Activated T-helper 17 cell treated with anti-CD3 and anti-CD28 coated beads, Interleukin-2, amount 50 U/mL, for 72 hours (primary cell): ENCODE measurements around the gene MSTN. TPM values are rescaled to one million over a fixed set of nuclear protein-coding genes. Genes with fewer than 3 reads are reported as not detected.
"Not testable (repeated sequence)": the region's sequence is repeated elsewhere in the genome, so short reads cannot be mapped to it uniquely, and the experiment has no call there.

ENCODE experiments used
- ATAC-seq: fragments of 150-1000 bp; cut with Tn5 transposase; replicated peaks from 2 replicates; pipeline ENCODE4 v1.10.0; 2021; ENCODE audit warnings: mild to moderate bottlenecking, moderate library complexity
- H3K27ac Mint-ChIP-seq: one replicate; pipeline ENCODE4 v1.8.0; 2022; ENCODE audit warnings: mixed read lengths
- H3K27me3 Mint-ChIP-seq: one replicate; pipeline ENCODE4 v1.8.0; 2022; ENCODE audit warnings: mixed read lengths
- H3K36me3 Mint-ChIP-seq: one replicate; pipeline ENCODE4 v1.8.0; 2022; ENCODE audit warnings: low read depth, mild to moderate bottlenecking, mixed read lengths
- H3K4me1 Mint-ChIP-seq: one replicate; pipeline ENCODE4 v1.8.0; 2022; ENCODE audit warnings: mixed read lengths
- H3K4me3 Mint-ChIP-seq: one replicate; pipeline ENCODE4 v1.8.0; 2022; ENCODE audit warnings: mild to moderate bottlenecking, mixed read lengths
- H3K9me3 Mint-ChIP-seq: one replicate; pipeline ENCODE4 v1.8.0; 2022; ENCODE audit warnings: mixed read lengths
- total RNA-seq, 2 donors: library from RNA; stranded (reverse); gene quantifications; one replicate each; pipeline ENCODE4 v1.2.3, GENCODE V29; 2022

Gene MSTN
- total RNA-seq, 2 donors from 2014 or later, result 0.19 TPM

DNA sequence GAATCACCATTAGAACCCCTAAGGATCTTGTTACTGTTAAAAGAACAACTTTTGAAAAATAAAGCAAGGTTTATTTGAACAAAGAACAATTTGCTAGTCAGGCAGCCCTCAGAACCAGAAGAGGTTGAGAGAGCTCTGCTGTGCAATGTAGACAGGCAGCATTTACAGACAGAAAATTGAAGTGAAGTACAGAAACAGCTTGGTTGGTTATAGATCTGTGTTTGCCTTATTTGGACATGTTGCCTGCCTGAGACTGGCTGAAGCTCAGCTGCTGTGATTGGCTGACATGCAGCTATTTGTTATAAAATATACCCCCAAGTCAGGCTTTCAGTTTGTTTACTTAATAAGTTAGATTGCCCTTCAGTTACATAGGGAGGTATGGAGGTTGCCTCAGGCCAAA, 12.5 kb downstream of the MSTN start:
- Mint-ChIP-seq H3K4me1 (no peaks in the 10 kb centered on the region), H3K27me3 (peaks cover 4% of the 10 kb centered on the region), H3K27ac (no peak overlapping the region), H3K9me3 (no peaks in the 10 kb centered on the region), H3K4me3 (no peak overlapping the region), H3K36me3 (no peaks in the 10 kb centered on the region)
- no peak for ATAC-seq

DNA sequence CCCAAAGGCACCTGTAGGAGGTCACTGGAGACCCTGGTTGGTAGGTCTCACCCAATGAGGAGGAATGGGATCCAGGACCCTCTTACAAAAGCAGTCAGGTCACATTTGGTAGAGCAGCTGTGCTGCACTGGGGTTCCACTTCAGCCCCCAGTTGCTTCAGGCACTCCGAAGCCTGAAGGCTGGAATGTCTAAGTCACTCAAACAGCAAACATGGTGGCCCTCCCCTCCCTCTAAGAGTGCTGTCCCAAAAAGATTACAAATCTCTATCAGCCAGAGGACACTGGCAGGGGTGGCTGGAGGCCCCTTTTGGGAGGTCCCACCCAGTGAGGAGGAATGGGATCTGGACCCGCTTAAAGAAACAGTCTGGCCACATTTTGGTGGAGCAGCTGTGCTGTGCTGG, 17.7 kb downstream of the MSTN start:
- Mint-ChIP-seq H3K27ac (no peak overlapping the region), H3K27me3 (peaks cover 14% of the 10 kb centered on the region), H3K4me1 (no peaks in the 10 kb centered on the region), H3K4me3 (no peak overlapping the region), H3K9me3 (no peaks in the 10 kb centered on the region), H3K36me3 (no peaks in the 10 kb centered on the region)
- no peak for ATAC-seq

DNA sequence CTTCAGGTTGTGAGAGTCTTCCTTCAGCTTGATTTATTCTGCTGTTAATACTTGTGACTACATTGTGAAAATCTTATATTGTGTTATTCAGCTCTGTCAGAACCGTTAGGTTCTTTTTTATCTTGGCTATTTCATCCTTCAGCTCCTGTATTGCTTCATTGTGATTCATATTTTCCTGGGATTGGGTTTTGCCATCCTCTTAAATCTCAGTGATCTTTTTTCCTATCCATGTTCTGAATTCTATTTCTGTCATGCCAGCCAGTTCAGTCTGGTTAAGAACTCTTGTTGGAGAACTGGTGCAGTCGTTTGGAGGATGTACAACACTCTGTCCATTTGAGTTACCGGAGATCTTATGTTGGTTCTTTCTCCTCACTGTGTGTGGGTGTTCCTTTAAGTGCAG, 19.1 kb downstream of the MSTN start:
- no peaks in the 10 kb centered on the region for H3K9me3 Mint-ChIP-seq
- ATAC-seq, result no peak
- peaks cover 16% of the 10 kb centered on the region for H3K27me3 Mint-ChIP-seq
- H3K4me3 Mint-ChIP-seq, result no peak overlapping the region
- no peak overlapping the region for H3K27ac Mint-ChIP-seq
- no peaks in the 10 kb centered on the region for H3K36me3 Mint-ChIP-seq
- no peaks in the 10 kb centered on the region for H3K4me1 Mint-ChIP-seq

DNA sequence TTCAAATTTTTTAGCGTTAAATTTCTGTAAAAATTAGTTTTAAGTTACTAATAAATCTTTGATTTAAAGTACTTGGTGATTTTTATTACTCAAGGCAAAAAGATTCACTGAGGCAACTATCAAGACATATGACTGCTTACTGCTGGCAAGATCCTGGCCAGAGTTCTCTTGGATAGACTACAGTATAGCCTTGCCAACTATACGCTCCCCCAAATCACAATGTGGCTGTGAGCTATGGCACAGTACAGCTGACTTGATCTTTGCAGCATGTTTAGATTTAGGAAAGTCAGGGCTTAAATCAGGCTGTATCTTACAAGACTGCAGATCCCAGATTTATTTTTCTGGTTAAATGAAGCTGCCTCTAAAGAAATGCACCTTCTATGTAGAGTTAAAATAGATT, 26.5 kb downstream of the MSTN start:
- no peak overlapping the region for H3K27ac Mint-ChIP-seq
- no peaks in the 10 kb centered on the region for H3K9me3 Mint-ChIP-seq
- H3K27me3 Mint-ChIP-seq, result peaks cover 3% of the 10 kb centered on the region
- no peaks in the 10 kb centered on the region for H3K36me3 Mint-ChIP-seq
- no peaks in the 10 kb centered on the region for H3K4me1 Mint-ChIP-seq
- H3K4me3 Mint-ChIP-seq, result no peak overlapping the region
- ATAC-seq, result no peak

DNA sequence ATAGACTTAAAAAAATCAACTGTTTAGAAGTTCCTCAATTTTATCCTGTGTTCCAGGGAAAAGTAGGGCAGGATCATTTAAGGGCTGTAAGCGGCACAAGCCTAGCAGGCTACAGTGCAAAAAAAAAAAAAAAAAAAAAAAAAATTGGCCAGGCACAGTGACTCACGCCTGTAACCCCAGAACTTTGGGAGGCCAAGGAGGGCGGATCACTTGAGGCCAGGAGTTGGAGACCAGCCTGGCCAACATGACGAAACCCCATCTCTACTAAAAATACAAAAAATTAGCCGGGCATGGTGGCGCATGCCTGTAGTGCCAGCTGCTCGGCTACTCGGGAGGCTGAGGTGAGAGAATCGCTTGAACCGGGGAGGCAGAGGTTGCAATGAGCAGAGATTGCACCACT, 28.1 kb downstream of the MSTN start:
- not testable (repeated sequence) for H3K4me1 Mint-ChIP-seq, H3K36me3 Mint-ChIP-seq, H3K4me3 Mint-ChIP-seq, ATAC-seq, H3K9me3 Mint-ChIP-seq, H3K27ac Mint-ChIP-seq
- peaks cover 10% of the 10 kb centered on the region for H3K27me3 Mint-ChIP-seq

DNA sequence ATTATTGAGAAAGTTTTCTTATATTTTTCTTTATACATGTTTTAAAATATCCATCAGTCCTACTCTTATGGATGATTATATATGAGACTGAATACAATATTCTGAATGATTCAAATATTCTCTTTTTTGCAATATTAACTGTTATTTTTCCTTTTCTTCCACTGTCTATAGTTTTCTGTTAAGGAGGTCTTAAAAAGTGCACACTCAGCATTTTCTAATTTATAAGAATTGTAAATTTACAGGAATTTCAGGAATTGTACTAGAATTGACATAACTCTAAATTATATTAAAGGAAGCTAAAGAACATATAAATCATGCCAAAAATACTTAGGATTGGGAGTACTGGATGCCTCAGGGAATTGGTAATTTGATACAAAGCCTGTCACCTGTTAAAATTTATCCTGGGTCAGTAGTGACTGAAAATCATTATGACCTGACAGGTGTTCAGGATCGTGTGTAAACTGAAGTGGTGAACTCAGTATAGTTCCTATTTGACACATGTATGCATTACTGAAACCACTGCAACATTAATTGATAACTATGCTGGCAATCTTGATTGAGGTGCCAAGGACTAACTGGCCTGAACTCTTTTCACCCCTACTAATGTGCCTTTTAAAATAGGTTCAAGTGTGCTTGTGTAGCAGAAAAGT, 30.4 kb downstream of the MSTN start:
- H3K27ac Mint-ChIP-seq, result no peak overlapping the region
- no peaks in the 10 kb centered on the region for H3K4me1 Mint-ChIP-seq
- H3K4me3 Mint-ChIP-seq, result no peak overlapping the region
- no peaks in the 10 kb centered on the region for H3K9me3 Mint-ChIP-seq
- peaks cover 14% of the 10 kb centered on the region for H3K27me3 Mint-ChIP-seq
- no peaks in the 10 kb centered on the region for H3K36me3 Mint-ChIP-seq
- no peak for ATAC-seq

DNA sequence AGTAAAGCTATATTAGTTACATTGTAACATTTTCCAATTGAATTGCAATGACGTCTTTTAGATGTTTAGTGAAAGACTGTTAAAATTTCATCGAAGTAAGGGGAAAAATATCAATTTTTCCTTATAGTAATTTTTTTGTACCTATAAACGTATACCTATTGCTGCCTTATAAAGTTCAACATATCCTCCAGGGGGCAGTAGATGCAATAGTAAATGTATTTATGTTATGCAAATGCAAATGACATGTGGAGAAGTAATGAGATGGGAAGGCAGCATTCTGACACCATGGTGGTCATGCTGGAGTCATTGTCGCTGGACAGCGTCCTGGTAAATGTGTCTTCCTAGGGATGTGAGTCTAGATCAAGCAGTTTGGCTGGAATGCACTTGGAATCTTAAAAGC, 38.7 kb downstream of the MSTN start:
- Mint-ChIP-seq H3K9me3 (no peaks in the 10 kb centered on the region), H3K27ac (no peak overlapping the region), H3K27me3 (peaks cover 4% of the 10 kb centered on the region), H3K4me3 (no peak overlapping the region), H3K36me3 (no peaks in the 10 kb centered on the region), H3K4me1 (no peaks in the 10 kb centered on the region)
- peak; percentile 57 for ATAC-seq

DNA sequence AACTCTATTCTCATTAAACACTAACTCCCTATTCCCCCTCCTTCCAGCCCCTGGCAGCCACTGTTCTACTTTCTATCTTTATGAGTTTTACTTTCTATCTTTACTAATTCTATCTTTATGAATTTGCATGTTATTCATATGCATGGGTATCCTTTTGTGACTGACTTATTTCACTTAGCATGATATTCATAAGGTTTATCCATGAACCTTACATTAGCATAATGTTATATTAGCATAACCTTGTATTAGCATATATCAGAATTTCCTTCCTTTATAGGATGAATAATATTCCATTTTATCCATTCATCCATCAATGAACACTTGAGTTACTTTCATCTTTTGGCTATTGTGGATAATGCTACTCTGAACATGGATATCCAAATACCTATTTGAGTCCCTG, 41.8 kb downstream of the MSTN start:
- peaks cover 24% of the 10 kb centered on the region for H3K9me3 Mint-ChIP-seq
- no peak for ATAC-seq
- no peak overlapping the region for H3K4me3 Mint-ChIP-seq
- H3K4me1 Mint-ChIP-seq, result no peaks in the 10 kb centered on the region
- H3K27me3 Mint-ChIP-seq, result peaks cover 4% of the 10 kb centered on the region
- no peak overlapping the region for H3K27ac Mint-ChIP-seq
- H3K36me3 Mint-ChIP-seq, result no peaks in the 10 kb centered on the region

DNA sequence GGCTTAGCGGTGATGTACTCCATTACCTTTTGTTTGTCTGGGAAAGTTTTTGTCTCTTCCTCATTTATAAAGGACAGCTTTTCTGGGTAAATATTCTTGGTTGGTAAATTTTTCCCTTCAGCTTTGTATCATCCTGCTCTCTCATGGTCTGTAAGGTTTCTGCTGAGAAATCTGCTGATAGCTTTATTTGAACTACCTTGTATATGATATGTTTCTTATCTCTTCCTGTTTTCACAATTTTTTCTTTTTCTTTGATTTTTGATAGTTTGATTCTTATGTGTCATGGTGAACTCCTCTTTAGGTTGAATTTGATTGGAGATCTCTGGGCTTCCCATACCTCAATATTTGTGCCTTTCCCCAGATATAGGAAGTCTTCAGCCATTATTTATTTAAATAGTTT, 44.7 kb downstream of the MSTN start:
- no peaks in the 10 kb centered on the region for H3K4me1 Mint-ChIP-seq
- H3K9me3 Mint-ChIP-seq, result peaks cover 31% of the 10 kb centered on the region
- ATAC-seq, result no peak
- peaks cover 12% of the 10 kb centered on the region for H3K27me3 Mint-ChIP-seq
- no peaks in the 10 kb centered on the region for H3K36me3 Mint-ChIP-seq
- no peak overlapping the region for H3K4me3 Mint-ChIP-seq
- H3K27ac Mint-ChIP-seq, result no peak overlapping the region

DNA sequence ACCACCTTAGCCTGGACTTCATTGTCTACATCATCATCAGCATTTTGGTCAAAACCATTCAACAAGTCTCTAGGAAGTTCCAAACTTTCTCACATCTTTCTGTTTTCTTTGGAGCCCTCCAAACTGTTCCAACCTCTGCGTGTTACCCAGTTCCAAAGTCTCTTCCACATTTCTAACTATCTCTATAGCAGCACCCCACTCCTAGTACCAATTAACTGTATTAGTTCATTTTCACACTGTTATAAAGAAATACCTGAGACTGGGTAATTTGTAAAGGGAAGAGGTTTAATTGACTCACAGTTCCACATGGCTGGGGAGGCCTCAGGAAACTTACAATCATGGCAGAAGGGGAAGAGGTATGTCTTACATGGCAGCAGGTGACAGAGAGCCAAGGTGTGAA, 46.6 kb downstream of the MSTN start:
- H3K36me3 Mint-ChIP-seq, H3K27ac Mint-ChIP-seq, H3K4me3 Mint-ChIP-seq, H3K4me1 Mint-ChIP-seq, ATAC-seq: not testable (repeated sequence)
- peaks cover 12% of the 10 kb centered on the region for H3K27me3 Mint-ChIP-seq
- peaks cover 31% of the 10 kb centered on the region for H3K9me3 Mint-ChIP-seq
